NCI-H524 (cell line): Measurements from ENCODE around the gene TMOD1.
"Not testable (repeated sequence)": the region's sequence is repeated elsewhere in the genome, so short reads cannot be mapped to it uniquely, and the experiment has no call there.

Source experiments
- DNase-seq, 2 experiments: peaks; one replicate each; lab custom pipeline; 2025; lab: John Stamatoyannopoulos, UW

Gene TMOD1

GRCh38 chr9:97567894-97568202, 66.4 kb downstream of the TMOD1 start:
- no peak for DNase-seq

GRCh38 chr9:97568461-97569275, 67.2 kb downstream of the TMOD1 start:
- no peak for DNase-seq

DNA sequence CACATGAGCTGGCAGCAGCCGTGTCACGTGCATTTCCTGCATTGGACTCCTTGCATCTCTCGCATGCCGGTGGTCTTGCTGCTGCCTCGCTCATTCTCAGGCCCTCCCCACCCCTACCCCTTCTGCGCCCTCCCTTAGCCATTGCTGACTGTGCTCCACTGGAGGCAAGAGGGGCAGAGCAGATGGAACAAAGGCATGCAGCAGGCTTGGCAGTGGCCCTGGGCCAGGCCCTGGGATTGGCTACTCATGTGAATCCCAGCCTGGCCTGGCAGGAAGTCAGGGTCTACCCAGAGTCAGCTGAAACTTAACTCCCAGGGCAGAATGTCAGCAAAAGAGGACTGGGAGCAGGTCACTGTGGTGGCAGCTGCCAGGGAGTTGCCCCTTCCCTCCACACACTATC, 69.4 kb downstream of the TMOD1 start:
- DNase-seq = no peak

- DNase-seq = no peak
These were observed 70.2 kb downstream of the TMOD1 start for GRCh38 chr9:97571664-97572063.

DNA sequence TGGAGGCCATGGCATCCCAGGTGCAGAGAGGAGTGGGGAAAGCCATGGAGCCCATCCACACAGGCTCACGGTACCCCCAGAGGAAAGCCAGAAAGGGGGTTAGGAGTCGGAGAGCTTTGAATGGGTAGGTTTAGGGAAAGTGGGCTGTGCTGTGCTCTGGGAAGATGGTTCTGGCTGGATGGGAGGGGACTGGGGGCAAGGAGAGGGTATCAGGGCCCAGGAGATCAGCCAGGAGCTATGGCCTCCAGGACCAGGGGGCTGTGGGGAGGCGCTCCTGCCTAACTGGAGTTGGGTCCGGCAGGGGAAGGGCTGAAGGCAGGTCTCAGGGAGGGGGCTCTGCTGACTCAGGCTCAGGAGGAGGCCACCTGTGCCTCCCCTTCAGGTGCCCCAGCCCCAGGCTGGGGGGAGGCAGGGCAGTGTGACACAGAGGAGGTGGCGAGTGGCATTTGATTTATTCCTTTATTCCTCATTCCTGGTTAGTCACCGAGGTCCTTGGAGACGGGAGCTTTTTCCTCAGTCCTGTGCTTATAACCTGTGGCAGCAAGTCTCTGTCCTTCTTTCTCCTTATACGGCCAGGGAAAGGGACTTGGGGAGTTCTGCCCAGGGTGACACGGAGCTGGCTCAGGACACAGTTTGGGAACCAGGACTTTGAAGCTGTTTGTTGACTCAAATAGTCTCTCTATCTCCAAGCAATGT, 70.9 kb downstream of the TMOD1 start:
- DNase-seq = no peak

DNA sequence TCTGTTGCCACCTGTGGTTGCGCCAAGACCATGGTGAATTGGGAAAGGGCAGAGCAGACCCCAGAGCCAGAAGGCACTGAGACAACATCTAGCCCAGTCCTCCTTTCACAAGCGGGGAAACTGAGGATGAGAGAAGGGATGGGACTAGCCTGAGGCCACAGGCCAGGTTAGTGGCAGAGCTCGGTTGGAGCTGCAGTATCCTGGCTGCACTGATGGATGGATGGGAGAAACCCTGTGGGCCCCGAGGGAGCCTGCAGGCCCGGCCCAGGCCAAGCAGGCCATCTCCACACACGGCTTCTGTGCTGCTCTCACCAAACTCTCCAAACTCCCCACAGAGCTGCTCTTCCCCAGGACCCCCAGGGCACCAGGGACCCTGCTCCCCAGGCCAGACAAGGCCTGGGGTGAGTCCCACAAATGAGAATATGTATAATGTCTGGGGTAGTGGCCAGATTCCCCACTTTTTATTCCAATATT, 71.5 kb downstream of the TMOD1 start:
- DNase-seq = no peak

DNA sequence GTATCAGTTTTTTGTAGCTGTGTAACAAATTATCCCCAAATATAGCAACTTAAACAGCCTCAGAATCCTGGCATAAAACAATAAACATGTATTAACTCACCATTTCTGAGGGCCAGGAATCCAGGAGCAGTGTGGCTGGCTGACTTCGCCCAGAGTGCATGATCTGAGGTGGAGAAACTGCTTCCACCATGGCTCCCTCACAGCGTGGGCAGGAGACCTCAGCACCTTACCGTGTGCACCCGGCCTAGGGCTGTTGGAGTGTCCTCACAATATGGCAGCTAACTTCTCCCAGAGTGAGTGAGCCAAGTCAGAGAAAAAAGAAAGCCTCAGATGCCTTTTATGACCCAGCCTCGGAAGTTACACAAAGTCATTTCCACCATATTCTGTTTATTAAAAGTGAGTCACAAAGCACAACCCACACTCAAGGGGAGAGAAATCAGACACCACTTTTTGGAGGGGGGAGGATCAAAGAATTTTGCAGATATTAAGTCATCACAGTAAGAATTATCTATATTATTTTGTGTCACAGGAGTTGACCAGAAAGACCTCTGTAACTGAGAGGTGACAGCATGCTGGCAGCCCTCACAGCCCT, 72.1 kb downstream of the TMOD1 start:
- no peak for DNase-seq

GRCh38 chr9:97574101-97574571, 72.7 kb downstream of the TMOD1 start:
- not testable (repeated sequence) for DNase-seq

- not testable (repeated sequence) for DNase-seq
These were observed 73.6 kb downstream of the TMOD1 start for GRCh38 chr9:97574921-97575672.

- no peak for DNase-seq
These were observed 74.3 kb downstream of the TMOD1 start for GRCh38 chr9:97575673-97576200.

DNA sequence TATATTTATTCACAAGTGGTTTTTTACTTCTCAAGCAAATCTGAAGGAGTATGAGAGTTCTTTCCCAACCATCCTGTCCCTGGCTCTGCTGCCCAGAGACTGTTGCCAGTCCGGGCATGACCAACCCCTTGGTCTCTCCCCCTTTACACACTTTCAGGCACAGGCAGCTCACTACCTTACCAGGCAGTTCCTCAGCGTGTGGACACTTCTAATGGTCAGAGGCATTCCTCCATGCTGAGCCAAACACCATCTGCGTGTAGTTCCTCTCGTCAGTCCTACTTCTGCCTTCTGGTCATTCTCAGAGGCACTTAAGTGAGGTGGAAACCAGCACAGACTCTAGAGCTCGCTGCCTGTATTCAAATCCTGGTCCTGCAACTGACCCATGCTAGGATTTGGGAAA, 75.6 kb downstream of the TMOD1 start:
- DNase-seq = no peak

- DNase-seq = no peak
These were observed 77.4 kb downstream of the TMOD1 start for GRCh38 chr9:97578846-97579245.

DNA sequence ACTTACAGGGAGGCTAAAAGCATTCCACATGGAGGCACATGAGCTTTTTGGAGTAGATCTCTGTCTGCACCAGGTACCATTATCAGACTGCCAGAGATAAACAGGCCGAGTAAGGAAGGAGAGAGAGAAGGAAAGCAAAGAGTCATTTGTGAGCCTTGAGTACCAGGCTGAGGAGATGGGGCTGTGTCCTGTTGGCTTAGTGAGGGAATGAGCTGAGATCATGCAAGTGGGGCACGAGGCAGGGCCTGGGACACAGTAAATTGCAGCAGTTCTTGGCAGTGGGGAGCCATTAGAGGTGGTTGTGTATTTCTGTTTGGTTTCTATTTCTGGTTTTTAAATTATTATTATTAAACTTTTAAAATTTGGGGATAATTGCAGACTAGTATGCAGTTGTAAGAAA, 78.4 kb downstream of the TMOD1 start:
- no peak for DNase-seq

GRCh38 chr9:97581590-97581989, 80.1 kb downstream of the TMOD1 start:
- DNase-seq = not testable (repeated sequence)

- not testable (repeated sequence) for DNase-seq
These were observed 83.3 kb downstream of the TMOD1 start for GRCh38 chr9:97584778-97585177.

DNA sequence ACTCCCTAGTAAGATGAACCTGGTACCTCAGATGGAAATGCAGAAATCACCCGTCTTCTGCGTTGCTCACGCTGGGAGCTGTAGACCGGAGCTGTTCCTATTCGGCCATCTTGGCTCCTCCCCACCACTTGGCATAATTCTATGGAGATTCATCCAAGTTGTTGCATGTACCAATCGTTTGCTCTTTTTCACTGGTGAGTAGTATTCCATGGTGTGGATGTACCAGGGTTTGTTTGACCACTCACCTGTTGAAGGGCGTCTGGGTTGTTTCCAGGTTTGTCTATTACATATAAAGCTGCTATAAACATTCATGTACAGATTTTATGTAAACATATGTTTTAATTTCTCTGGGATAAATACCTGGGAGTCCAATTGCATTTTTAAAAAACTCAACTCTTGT, 85.4 kb downstream of the TMOD1 start:
- not testable (repeated sequence) for DNase-seq

- no peak for DNase-seq
These were observed 90.1 kb downstream of the TMOD1 start for GRCh38 chr9:97591535-97591934.

DNA sequence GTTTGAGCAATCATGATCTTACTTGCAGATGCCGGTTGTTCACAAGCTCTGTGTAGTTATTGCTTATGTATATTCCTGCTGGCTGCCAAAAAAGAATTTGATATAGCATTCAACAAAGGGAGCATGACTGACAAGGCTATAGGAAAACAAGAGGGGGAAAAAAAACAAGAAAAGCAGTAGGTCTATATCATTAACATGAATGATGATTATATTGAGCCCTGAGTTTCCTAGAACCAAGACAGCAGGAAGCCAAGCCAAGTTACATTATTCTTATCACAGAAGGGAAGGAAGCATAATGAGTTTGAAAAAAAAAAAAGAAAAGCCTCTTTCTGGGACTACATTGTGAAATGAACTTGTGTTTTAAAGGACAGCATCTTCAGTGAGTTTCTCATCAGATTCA, 90.7 kb downstream of the TMOD1 start:
- DNase-seq = no peak

GRCh38 chr9:97593960-97594359, 92.5 kb downstream of the TMOD1 start:
- no peak for DNase-seq

DNA sequence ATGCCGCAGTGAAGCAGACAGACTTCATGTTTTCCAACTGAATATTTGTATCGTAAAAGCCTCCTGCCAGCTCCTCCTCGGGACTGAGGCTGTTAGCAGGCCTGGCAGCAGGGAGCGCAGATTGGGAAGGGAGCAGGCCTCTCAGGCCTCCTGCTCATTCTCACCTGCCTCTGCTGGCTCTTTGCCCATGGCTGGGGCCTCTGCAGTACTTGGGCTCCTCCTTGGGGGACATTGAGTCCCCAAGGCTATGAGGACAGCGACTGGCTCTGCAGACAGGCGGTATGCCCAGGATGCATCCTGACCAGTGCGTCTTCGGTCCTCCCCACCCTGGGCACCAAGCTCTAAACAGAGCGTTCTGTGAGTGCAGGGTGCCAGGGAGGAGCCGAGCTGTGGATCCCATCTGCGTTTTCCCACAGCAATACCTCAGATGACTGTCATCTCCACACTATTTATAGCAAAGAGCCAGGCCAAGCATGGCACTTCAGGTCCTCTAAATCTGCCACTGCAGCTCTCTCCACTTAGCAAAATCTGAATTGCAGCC, 93.0 kb downstream of the TMOD1 start:
- peak in 1 of 2 experiments; percentile 49 for DNase-seq

DNA sequence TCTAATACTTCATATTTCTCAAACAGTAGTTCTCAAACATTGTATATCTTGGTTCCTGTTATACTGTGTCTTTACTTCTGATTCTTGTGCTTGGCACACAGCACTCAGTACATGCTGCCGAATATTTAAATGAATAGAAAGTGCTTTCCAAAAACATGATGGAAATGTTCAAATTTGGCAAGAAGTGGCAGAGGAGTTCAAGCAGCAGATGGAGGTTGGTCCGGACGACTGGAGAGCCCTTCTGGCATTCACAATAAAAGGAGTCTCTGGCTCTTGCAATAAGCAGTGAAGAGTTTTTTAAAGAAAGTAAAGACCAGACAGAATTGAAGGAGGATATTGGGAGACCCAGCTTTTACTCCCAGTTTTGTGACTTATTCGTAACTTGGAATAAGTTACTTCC, 95.4 kb downstream of the TMOD1 start:
- no peak for DNase-seq
